GM18505 (cell line): ENCODE data around the gene NDST1.
"Not testable (repeated sequence)": the region's sequence is repeated elsewhere in the genome, so short reads cannot be mapped to it uniquely, and the experiment has no call there.

Experiments used
- ATAC-seq: cut with Tn5 transposase; IDR thresholded peaks from one replicate; pipeline ENCODE4 v1.9.1; 2021; ENCODE audit not compliant: unreplicated experiment
- POLR2A ChIP-seq: IDR thresholded peaks from 4 replicates; pipeline ENCODE4 v1.6.1; 2011; ENCODE audit warnings: borderline replicate concordance; ENCODE audit not compliant: insufficient read depth, insufficient read length; ENCODE audit errors: extremely low read depth

The NDST1 gene

DNA sequence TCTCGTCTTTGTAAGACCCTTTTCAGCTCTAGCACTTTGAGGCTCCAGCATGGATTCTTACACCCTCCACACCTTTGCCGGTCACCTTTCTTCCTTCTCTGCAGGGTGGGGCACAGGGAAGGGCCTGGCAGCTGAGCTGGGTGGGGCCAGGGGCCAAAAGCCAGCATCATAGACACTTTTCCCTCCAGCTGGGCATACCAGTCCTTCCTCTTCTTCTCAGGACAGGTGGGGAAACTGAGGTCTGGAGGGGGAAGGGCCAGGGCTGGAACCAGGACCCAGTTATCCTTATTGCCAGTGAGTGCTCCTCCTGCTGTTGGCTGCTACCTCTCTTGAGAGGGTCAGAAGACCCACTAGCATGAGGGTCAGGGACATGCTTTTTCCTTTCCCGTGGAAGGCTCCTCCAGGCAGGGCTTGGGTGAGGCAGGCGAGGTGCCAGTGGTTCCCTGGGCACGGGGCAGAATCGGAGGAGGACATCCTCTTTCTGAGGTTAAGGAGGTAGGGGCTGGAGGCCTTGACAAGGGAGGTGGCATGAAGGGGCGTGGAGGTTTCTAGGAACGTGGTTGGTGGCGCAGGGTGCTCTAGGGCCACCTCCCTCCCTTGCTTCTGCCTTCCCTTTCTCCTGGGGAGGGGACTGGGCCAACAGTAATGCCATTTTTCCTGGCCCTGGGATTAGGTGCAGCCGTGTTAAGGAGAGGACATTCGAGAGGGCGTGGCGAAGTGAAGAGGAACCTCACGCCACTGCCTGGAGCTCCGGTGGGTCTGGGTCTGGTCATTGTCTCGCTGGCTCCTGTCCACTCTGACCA is at the start of gene NDST1:
TSS of gene NDST1 (plus strand) at position 658 of the 803 bp plus-strand sequence. CDS start 13,124 bp downstream, outside the sequence.
- TF ChIP-seq POLR2A = no peak
- no peak for ATAC-seq

DNA sequence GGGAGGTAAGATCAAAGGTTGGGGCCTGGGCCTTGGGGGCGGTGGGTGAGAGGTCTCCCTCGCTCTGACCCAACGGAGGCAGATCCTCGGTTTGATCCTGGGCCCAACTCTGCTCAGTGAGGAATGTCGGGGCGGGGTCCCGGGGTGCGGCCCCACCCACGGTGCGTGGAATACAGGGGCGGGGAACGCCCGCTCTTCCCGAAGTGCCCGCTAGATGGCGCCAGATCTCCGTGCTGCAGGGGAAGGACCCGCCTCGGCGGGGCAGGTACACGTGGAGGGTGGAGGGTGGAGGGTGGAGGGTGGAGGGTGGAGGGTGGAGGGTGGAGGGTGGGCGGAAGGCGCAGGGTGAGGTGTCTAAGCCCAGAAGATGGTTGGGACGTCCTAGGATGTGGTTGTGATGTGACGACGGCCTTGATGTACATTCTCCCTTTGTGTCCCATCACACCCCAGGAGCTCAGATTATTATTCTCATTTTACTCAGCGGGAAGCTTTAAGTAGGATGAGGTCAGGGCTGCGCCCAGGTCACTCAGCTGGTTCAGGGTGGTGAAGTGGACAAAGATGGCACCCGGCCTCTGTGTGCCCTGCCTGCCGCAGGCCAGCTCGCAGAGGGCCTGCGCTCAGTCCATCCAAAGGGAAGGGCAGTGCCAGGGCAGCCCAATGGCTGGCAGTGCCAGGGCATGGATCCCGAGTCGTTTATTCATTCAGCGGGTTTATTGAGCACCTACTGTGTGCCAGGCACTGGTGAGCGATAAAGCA is 49.0 kb upstream of the NDST1 start:
- TF ChIP-seq POLR2A = no peak
- ATAC-seq = peak; percentile 61

DNA sequence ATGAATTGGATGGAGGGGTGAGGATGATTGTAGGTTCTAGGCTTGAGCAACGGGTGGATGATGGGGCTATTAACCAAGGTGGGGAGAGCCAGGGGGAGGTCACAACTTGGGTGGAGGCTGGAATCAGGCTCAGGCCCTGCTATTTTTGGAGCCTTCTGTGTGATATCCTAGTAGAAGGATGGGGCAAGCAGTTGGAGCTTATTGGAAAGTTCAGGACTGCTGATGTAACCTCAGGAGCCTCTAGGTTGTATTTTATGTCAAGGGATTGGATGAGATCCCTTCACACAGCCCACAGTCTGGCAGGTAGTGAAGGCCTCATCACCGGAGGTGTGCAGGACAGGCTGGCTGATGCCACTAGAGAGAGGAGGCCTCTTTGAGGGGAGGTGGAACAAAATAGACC is 47.1 kb upstream of the NDST1 start:
- TF ChIP-seq POLR2A = no peak
- ATAC-seq = peak; percentile 21

DNA sequence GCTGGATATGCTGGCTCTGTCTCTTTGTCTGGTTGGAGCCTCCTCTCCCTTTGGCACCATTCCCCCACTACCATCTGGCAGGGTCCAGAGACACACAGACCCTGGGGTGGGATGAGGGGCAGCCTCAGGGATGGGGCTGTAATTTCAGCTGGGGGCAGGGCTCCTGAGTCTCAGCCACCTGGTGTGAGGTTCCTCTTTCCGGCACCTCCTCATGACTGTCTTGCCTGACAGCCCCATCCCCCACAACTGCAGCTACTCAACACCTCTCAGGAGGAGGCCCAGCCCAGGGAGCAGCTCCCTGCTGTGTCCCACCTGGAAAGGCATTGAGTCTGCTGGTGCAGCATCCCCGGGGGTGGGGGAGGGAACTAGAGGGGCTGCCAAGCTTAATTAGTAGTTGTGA is 46.7 kb upstream of the NDST1 start:
- peak; percentile 24 for TF ChIP-seq POLR2A
- ATAC-seq = peak; percentile 69

DNA sequence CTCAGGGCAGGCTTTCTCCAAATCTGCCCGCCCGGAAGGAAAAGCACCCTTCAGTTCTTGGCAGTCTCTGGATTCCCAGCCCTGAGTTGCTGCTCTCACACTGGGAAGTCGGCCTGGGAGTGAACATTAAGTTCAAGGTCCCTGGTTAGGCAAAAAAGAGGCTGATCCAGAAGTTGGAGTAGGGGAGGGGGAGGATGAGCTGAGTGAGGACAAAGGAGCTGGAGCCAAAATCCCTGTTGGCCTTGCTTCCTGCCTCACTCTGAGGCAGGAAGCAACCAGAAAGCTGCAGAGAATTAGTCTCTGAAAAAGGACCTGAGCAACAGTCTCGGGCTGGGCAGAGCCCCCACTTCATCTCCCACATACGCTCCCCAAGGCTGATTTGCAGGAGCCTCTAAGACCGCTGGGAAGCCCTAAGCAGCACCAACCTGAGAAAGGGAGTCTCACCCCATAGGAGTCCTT is 43.3 kb upstream of the NDST1 start:
- ATAC-seq = no peak
- TF ChIP-seq POLR2A = no peak

DNA sequence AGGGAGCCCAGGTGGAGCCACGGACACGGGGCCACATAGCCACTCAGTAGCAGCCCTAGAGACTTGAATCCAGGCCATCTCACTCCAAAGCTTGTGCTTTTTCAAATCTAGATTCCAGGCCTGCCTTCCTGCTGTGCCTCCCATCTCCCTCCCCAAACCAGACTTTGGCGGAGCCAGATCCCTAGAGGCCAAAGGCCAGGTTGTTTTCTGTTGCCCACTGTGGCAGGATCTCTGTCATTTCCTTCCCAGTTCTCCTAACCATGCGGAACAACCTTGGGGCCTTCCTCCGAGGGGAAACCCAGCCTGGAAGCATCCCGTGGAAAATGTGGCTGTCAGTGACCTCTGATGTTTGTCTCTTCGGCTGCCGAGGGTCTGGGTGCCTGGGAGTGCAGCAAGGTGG is 42.0 kb upstream of the NDST1 start:
- ATAC-seq = no peak
- no peak for TF ChIP-seq POLR2A

DNA sequence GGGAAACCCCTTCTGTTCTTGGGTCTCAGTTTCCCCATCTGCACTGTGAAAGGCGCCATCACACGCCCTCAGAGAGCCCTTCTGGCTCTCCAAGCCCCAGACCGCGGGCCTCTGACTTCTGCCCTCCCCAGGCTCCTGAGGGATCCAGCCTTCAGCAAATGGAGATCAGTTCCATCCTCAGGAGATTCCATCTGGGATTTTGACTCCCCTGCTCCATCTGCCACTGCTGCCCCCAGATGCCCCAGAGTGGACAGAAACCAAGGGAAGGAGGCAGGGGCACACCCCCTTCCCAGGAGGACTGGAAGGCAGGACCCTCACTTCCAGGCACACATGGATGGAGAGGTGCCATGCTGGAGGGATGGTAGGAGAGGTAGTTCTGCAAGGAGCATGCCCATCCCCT is 39.7 kb upstream of the NDST1 start:
- TF ChIP-seq POLR2A = no peak
- no peak for ATAC-seq

DNA sequence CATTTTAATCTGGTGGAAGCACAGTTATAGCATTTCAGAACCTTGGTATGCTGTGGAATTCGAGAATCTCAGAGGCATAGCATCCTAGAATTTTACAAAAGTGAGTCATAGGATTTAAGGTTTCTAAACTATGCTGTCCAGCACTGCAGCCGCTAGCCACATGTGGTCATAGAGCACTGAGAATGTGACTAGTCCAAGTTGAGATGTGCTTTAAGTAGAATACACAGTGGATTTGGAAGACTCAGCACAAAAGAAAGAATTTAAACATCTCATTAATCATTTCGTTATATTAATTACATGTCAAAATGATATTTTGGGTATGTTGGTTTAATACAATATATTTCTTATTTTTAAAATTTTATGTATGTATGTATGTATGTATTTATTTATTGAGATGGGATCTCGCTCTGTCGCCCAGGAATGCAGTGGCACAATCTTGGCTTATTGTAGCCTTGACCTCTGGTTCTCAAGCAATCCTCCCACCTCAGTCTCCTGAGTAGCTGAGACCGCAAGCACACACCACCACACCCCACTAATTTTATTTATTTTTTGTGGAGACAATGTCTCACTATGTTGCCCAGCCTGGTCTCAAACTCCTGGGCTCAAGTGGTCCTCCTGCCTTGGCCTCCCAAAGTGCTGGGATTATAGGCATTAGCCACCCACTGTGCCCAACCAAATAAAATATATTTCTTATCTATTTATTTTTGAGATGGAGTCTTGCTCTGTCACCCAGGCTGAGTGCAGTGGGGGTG is 38.0 kb upstream of the NDST1 start:
- ATAC-seq = no peak
- no peak for TF ChIP-seq POLR2A

DNA sequence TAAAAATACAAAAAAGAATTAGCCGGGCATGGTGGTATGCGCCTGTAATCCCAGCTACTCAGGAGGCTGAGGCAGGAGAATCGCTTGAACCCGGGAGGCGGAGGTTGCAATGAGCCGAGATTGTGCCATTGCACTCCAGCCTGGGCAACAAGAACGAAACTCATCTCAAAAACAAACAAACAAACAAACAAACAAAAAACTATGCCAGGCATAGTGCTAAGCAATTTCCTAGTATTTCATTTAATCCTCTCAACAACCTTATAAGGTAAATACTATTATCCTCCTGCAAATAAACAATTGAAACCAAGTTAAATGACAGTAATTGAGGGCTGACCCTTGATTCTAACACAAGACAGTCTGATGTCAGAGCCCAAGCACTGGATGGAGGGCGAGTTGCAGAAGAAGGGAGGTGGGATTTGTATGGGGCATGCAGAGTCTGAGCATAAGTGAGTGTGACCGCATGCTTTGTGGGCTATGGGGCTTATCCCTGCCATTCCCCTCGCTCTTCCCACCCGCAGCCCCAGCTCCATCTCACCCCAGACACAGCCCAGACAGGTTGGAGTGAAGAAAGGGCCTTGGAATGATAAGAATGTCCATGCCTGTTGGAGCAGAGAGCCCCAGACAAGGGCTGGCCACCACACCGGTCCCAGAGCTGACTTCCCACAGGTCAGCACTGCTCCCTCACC is 34.1 kb upstream of the NDST1 start:
- no peak for ATAC-seq
- no peak for TF ChIP-seq POLR2A

DNA sequence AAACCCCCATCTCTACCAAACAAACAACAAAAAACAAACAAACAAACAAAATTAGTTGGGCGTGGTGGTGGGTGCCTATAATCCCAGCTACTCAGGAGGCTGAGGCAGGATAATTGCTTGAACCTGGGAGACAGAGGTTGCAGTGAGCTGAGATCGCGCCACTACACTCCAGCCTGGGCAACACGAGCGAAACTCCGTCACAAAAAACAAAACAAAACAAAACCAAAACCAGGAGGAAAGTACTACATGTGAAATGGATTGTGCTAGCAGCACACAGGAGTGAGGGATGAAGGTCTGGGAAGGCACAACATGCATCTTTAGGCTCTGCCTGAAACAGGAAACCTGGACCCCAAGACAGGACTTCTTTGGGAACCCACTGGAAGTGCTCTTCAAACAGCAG is 31.4 kb upstream of the NDST1 start:
- ATAC-seq = not testable (repeated sequence)

DNA sequence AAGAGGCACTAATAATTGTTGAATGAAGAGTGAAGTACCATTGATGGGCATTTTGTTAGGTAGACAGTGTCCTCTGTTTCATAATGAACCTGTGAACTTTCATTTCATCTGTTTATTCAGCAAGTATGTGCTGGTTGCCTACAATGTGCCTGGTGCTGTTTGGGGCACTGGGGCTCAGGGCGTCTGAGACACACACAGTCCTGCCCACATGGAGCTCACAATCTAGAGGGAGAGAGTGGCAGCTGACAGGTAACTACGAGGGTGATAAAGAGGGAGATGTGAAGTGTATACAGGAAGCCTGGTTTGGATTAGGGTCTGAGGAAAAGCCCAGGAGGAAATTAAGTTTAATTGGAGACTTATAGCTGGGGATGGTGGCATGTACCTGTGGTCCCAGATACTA is 28.5 kb upstream of the NDST1 start:
- no peak for ATAC-seq
- no peak for TF ChIP-seq POLR2A

DNA sequence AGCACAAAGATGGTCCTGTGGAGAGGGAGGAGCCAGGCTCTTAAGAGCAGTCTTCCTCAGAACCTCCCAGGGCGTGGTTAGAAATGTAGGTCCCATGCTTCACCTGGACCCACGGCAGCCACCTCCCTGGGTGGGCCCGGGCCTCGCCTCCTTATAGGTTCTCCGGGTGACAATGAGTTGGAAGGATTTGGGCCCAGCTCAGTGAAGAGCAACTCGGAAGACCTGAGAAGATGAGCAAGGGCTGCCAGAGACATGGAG is 26.3 kb upstream of the NDST1 start:
- TF ChIP-seq POLR2A = no peak
- no peak for ATAC-seq

DNA sequence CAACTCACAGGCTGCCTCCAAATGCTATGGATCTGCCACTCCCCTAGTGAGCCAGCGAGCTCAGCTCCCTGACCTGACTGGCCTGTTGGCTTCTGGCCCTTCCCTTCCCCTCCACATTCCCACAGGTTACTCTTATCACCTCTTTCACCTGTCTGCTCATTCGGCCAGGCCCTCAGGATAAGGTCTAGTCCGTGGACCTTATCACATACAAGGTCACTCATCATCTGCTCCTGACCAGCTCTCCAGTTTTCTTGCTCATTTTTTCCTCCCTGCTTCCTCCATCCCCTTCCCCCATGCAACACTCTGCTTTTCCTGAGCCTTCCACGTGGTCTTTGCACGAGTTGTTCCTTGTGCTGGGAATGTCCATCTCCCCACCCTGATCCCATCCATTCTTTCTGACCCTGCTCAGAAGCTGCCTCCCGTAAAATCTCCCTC is 25.9 kb upstream of the NDST1 start:
- ATAC-seq = no peak
- TF ChIP-seq POLR2A = no peak
